Muscle of back (tissue), 11 donors: ENCODE measurements around the gene GDF9. TPM values are rescaled to one million over a fixed set of nuclear protein-coding genes. Genes with fewer than 3 reads are reported as not detected.
"Not testable (repeated sequence)": the region's sequence is repeated elsewhere in the genome, so short reads cannot be mapped to it uniquely, and the experiment has no call there.

Experiments used
- DNase-seq, 3 donors: peaks; one replicate each; pipeline versions ENCODE4 v3.0.0 to v3.0.0-alpha.2; 2013
- polyA plus RNA-seq, 10 donors: library from polyadenylated mRNA; unstranded; fragments of 120-200 nt; gene quantifications; one replicate each; pipeline ENCODE4 v1.2.1, GENCODE V29; 2013; ENCODE audit not compliant: insufficient read length in 10 of 10

Gene GDF9
- polyA plus RNA-seq, 10 donors: 0.31 to 1.5 (median 0.74) TPM

DNA sequence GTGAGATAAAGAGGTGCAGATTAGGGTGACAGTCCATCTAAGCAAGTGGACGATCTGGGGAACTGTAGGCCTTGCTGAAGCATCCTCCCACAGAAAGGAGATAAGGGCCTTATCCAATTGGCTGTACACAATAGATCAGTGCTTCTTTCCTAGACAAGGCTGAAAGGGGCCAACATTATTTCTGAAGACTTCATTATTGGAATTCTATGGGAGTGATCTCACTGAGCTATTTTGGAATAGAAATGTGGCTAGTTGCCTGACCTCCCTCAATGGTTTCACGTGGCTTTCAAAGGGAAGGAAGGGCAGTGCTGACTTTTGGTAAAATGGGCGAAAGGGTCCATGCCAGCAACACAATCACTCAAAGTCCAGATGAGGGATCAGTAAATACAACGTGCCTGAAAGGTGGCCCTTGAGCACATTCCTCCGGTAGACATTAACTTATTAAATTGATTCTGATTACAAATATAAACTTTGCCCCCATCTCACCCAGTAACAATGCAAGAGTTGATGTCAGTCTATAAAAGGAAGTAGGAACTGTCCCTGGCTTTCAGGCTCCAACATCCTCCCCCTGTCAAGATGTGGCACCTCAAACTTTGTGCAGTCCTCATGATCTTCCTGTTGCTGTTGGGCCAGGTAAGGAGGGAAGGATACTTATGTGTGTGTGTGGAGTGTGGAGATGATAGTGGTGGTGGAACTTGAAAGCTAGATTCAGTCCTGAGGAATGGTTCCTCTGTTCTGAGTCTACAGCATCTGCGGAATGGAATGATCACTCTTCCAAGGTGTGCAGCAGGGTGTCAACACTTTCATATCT, 7.1 kb upstream of the GDF9 start, which contains the start of gene LEAP2:
LEAP2 (plus strand) TSS at position 550 of the 811 bp plus-strand sequence; CDS start at position 577, 27 bp downstream.
- no peak for DNase-seq

DNA sequence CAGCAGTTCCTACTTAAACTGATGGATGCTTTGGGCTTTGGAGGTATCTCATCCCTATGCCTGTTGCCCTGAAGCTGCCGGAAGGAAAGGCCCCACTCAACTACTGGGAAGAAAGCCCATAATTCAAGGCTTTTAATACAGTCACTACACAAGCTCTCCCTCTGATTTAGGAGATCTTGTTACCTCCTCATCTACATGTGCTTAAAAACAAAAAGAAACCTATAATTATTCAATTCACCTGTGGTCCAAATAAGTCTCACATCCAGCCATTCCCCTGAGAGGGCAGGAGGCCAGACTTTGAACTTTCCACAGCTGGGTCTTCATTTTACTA, 6.5 kb upstream of the GDF9 start:
- DNase-seq: no peak

DNA sequence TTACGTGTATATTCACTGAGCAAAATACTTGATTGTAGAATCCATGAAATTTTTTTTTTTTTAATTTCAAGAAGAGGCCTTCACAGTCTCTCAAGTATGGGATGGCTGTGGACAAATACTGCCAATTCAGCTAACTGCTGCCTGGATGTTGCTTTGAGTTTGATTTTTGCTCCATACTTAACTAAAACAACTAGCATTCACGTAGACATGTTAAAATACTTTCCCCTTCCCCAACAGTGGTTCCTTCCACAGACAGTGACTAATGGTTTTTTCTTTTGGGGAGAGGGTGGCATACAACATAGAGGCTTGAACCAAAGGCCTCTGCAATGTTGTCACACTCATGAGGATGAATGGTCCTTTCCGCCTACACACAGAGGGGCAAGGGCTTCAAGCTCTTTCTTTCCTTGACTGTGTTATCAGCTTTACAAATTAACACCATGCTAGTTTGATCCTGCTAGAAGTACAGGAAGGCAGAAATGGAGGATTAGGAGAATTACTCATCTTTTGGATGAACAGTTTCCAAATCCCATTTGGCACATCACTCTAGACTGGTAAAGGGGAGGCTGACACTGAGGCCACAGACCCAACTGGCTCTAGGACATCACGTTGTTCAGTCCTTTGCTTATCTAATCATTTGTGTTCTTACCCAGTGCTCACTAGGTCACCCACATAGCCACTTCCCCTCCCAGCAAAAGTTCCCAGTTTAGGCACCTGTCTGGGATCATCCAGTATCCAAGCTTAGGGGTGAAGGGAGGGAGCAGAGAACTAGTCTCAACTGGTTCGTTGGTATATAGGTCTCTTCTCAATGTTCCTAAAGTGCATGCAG, 5.4 kb upstream of the GDF9 start:
- DNase-seq: no peak

DNA sequence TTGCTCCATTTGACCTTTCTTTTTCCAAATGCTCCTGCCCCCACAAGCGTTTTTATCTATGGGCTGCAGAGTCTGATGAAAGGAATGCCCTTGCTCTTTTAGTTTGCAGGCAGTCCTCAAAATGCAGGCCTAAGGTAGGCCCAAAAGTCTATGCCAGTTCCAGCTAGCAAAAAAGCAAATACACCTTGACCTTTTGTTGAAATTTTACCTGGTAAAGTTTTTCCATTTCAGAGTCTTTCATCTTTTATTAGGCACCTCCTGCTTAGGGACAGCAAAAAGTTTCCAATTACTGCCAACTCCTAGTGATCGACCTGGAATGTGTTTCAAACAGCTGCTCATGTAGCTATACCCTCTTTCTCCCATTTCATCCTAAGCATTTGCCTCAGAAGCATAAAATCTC, 4.5 kb upstream of the GDF9 start:
- DNase-seq: no peak

GRCh38 chr5:132868754-132869153, 2.5 kb upstream of the GDF9 start:
- DNase-seq: no peak

- DNase-seq: no peak
These were observed 780 bp upstream of the GDF9 start for GRCh38 chr5:132867046-132867451.

DNA sequence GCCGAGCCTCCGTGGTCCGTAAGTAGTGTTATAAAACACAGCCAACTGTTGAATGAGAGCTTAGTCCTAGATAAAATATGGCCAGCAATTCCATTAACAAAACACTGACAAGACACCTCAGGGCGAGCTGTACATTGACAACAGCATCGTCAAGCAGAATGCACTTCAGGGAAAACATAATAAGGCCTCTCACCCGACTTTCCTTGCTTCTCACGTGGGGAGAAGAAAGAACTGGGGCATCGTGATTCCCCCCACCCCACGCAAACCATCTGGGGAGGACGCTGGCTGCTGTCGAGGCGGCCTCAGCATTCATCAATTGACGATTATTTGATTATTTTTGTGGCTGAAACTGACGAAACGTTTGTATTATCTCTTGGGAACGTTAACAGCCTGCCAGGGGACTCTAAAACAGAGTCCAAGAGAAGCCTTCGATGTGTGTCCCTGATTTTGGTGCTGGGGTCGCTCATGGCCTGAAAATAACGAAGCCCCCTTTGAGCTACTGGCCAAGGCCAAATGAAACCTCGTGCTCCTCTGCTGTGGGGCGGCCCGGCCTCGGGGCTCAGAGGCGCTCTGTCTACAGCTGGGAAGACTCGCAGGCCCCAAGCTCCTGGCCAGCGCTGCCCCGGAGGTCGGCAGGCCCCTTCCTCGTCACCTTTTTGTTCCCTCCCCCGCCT, 464 bp downstream of the GDF9 start:
- no peak for DNase-seq

GRCh38 chr5:132860742-132861141, 5.5 kb downstream of the GDF9 start:
- DNase-seq: no peak

- no peak for DNase-seq
These were observed 6.3 kb downstream of the GDF9 start for GRCh38 chr5:132859889-132860437.

DNA sequence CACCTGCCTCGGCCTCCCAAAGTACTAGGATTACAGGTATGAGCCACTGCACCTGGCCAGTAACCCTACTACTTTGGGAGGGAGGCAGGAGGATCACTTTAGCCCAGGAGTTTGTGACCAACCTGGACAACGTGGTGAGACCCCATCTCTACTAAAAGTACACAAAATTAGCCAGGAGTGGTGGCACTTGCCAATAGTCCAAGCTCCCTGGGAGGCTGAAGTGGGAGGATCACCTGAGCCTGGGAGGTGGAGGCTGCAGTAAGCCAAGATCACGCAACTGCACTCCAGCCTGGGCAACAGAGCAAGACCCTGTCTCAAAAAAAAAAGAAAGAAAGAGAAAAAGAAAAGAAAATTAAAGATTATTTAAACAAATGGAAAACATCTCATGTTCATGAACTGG, 10.3 kb downstream of the GDF9 start:
- DNase-seq: no peak

DNA sequence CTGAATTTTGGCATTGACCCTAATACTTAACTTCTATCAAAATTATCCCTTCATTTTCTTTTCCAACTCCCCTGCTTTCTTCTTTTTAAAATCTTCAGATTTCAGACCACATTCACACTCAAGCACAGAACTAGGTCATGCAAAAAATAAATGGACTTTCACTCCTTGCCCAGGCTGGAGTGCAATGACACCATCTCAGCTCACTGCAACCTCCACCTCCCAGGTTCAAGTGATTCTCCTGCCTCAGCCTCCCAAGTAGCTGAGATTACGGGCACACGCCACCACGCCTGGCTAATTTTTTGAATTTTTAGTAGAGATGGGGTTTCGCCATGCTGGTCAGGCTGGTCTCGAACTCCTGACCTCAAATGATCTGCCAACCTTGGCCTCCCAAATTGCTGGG, 11.3 kb downstream of the GDF9 start:
- DNase-seq: not testable (repeated sequence)

- DNase-seq: no peak
These were observed 12.0 kb downstream of the GDF9 start for GRCh38 chr5:132854301-132854700.

DNA sequence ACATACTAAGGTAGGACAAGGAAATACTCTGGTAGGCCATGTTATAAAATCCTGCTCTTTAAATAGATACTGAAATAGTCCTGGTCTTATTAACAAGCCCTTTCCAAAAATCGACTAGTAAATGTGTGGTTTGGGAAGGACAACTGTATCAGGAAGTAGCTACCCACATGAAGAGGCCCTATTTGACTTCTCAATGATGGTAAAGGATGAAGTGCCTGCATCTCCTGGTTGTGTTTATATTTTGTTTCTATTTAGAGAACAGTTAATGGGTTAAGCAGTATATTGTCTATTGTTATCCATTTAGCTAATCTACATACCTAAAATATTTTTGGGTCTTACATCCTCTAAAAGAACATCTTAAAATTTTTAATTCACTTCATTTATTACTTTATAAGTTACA, 12.5 kb downstream of the GDF9 start:
- no peak for DNase-seq

GRCh38 chr5:132853323-132853722, 12.9 kb downstream of the GDF9 start:
- no peak for DNase-seq

GRCh38 chr5:132850066-132850465, 16.2 kb downstream of the GDF9 start:
- no peak for DNase-seq

- no peak for DNase-seq
These were observed 16.9 kb downstream of the GDF9 start for GRCh38 chr5:132849347-132849746.

GRCh38 chr5:132848270-132848669, 18.0 kb downstream of the GDF9 start:
- DNase-seq: no peak

GRCh38 chr5:132841305-132841704, 25.0 kb downstream of the GDF9 start:
- no peak for DNase-seq

GRCh38 chr5:132840896-132841295, 25.4 kb downstream of the GDF9 start:
- no peak for DNase-seq

GRCh38 chr5:132840313-132840712, 26.0 kb downstream of the GDF9 start:
- no peak for DNase-seq

- no peak for DNase-seq
These were observed 26.6 kb downstream of the GDF9 start for GRCh38 chr5:132839426-132840301.
